AG04450 (cell line): ENCODE data around the gene TNIK. TPM values are rescaled to one million over a fixed set of nuclear protein-coding genes. Genes with fewer than 3 reads are reported as not detected.

Experiments
- CTCF ChIA-PET: fragments of 300-600, 350-600 bp; formaldehyde crosslinking; extraction: SDS; loops from one replicate; lab custom pipeline; 2022; ENCODE audit warnings: antibody characterized with exemption, inconsistent platforms; lab: Charles Lee
- POLR2A ChIA-PET: fragments of 350-600 bp; formaldehyde crosslinking; extraction: SDS; loops from one replicate; lab custom pipeline; 2021; ENCODE audit warnings: antibody characterized with exemption, inconsistent platforms; lab: Yijun Ruan, JAX
- DNase-seq: peaks from one replicate; pipeline ENCODE4 v3.0.0-alpha.2; 2011; ENCODE audit warnings: low read depth, low spot score
- H3K27ac ChIP-seq: one replicate; pipeline ENCODE4 v1.5.1; 2012; ENCODE audit warnings: low read depth, low read length, control low read depth
- H3K27me3 ChIP-seq: one replicate; pipeline ENCODE4 v1.6.0; 2012; ENCODE audit warnings: low read length; ENCODE audit not compliant: control insufficient read depth, insufficient read depth
- H3K4me3 ChIP-seq: 2 replicates; pipeline ENCODE4 v1.5.1; 2011; ENCODE audit warnings: mild to moderate bottlenecking, low read depth, low read length, control low read depth
- H3K9me3 ChIP-seq: 2 replicates; pipeline ENCODE4 v1.5.1; 2012; ENCODE audit warnings: low read length; ENCODE audit not compliant: control insufficient read depth, insufficient read depth
- CTCF ChIP-seq: IDR thresholded peaks from 2 replicates; pipeline ENCODE4 v1.5.1; 2011; ENCODE audit warnings: low read depth, low read length, control low read depth, inconsistent platforms
- polyA plus RNA-seq: library from polyadenylated mRNA; depleted of rRNA; stranded (reverse); fragments of >200 nt; gene quantifications from 2 replicates; pipeline ENCODE4 v1.2.3, GENCODE V29; 2011

Gene TNIK
- polyA plus RNA-seq, 1 experiment = 9.0 TPM

- no peak for TF ChIP-seq CTCF
- DNase-seq = no peak
- ChIA-PET CTCF (no interaction called here), POLR2A (no interaction called here)
- Histone ChIP-seq H3K9me3 (no peaks in the 10 kb centered on the region), H3K27me3 (no peaks in the 10 kb centered on the region), H3K27ac (no peak overlapping the region), H3K4me3 (no peak overlapping the region)
Observed at GRCh38 chr3:171103185-171103584, 357.0 kb downstream of the TNIK start.

DNA sequence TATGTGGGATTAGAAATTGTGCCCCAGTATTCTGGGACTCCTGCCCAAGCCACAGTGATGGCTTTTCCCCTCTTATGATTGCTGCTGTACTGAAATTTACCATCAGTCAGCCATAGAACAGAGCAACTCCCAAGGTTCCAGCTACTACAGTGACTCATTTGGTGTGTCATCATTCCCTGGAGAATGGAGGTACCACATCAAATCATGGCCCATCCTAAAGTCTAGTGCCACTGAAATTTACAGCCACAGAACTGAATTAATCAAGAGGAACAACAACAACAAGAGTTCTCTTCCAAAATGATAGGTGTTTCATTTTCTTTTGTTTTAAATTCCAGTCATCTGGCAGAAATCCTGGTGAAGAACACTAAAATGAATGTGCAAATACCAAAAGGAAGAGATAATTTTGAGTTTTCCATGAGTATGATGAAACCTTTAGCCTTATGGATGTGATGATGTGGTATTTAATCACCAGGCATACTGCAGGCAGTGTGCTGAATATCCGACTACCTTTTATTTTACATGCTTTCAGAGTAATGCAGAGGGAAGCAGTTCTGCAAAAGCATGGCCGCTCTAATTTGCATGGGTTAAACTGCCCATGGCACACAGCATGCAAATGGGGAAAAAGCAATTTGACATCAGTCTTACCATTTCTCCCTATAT lies 358.1 kb downstream of the TNIK start:
- no peak for DNase-seq
- Histone ChIP-seq H3K27me3 (no peaks in the 10 kb centered on the region), H3K27ac (no peak overlapping the region), H3K9me3 (no peaks in the 10 kb centered on the region), H3K4me3 (no peak overlapping the region)
- POLR2A ChIA-PET = no interaction called here
- no peak for TF ChIP-seq CTCF
- CTCF ChIA-PET = no interaction called here

DNA sequence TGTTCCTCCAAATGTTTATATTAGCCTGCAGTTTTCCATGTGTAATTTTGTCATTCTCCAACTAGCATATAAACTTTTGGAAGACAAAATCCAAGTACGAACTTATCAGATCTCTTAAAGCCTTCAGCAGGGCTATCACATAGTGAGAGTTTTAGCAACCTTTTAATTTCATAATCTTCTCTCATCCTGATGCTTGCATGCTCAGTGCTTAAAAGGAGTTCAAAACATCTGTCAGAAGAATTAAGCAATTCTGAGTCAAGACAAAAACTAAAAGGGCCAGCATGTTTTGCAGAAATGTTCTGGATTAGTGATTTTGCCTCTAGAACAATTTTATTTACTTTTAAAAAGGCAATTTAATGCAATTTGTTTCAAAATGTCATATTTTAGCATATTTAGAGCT lies 360.3 kb downstream of the TNIK start:
- no peak for DNase-seq
- ChIA-PET CTCF (no interaction called here), POLR2A (no interaction called here)
- no peak for TF ChIP-seq CTCF
- Histone ChIP-seq H3K9me3 (no peaks in the 10 kb centered on the region), H3K4me3 (no peak overlapping the region), H3K27me3 (no peaks in the 10 kb centered on the region), H3K27ac (no peak overlapping the region)

DNA sequence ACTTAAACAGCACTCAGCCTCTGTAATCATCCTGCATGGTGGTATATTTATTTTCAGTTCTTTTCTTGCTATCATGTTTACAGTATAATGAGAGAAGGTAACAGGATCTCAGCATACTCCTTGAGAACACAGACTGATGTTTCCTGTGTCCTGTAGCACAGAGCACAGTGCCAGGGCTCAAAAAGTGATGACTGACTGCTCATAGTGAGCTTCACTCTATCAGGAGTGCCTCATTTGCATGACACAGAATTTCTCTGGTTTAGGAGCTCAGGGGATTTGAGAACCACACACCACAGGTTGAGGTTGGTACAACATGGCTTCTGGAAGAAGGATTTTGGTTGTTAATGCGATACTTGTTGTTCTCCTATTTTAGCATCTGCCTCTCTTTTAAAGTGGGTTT lies 365.1 kb downstream of the TNIK start:
- POLR2A ChIA-PET = no interaction called here
- no peaks in the 10 kb centered on the region for H3K9me3 ChIP-seq
- H3K4me3 ChIP-seq = no peak overlapping the region
- no peaks in the 10 kb centered on the region for H3K27me3 ChIP-seq
- DNase-seq = no peak
- H3K27ac ChIP-seq = no peak overlapping the region
- CTCF ChIA-PET = interaction anchor here (1.1 kb wide), 1 partner anchor 9 kb away, joined by 3 read pairs; no protein-coding TSS in a partner anchor
- no peak for TF ChIP-seq CTCF

GRCh38 chr3:171094411-171094810 lies 365.8 kb downstream of the TNIK start:
- ChIA-PET CTCF (no interaction called here), POLR2A (no interaction called here)
- no peak overlapping the region for H3K4me3 ChIP-seq
- no peak for TF ChIP-seq CTCF
- DNase-seq = no peak
- H3K27me3 ChIP-seq = no peaks in the 10 kb centered on the region
- H3K9me3 ChIP-seq = no peaks in the 10 kb centered on the region
- no peak overlapping the region for H3K27ac ChIP-seq
